ENCODE data around the gene CCDC39. TPM values are rescaled to one million over a fixed set of nuclear protein-coding genes. Genes with fewer than 3 reads are reported as not detected.
"Not testable (repeated sequence)": the region's sequence is repeated elsewhere in the genome, so short reads cannot be mapped to it uniquely, and the experiment has no call there.

Gene CCDC39
- total RNA-seq, 2 donors from 2014 or later, result 0.20 to 1.1 TPM

GRCh38 chr3:180600473-180600872, 78.8 kb downstream of the CCDC39 start:
- Histone ChIP-seq H3K36me3 (ENCODE audit: control insufficient read depth, insufficient read depth, low read length) (peaks cover 13% of the 10 kb centered on the region), H3K4me3 (ENCODE audit: low read length) (no peak overlapping the region), H3K27ac (ENCODE audit: low read depth, low read length) (no peak overlapping the region), H3K9me3 (ENCODE audit: control insufficient read depth, low read length) (peaks cover 8% of the 10 kb centered on the region), H3K4me1 (ENCODE audit: control insufficient read depth, insufficient read depth, low read length) (no peaks in the 10 kb centered on the region), H3K9ac (ENCODE audit: extremely low read depth, low read length, poor library complexity, severe bottlenecking) (no peak overlapping the region), H3K27me3 (ENCODE audit: control insufficient read depth, insufficient read depth, low read length, poor library complexity, severe bottlenecking) (peaks cover 47% of the 10 kb centered on the region)
- Mint-ChIP-seq H3K27ac (no peak overlapping the region), H3K27me3 (ENCODE audit: insufficient read depth) (peaks cover 55% of the 10 kb centered on the region), H3K4me1 (peaks cover 6% of the 10 kb centered on the region), H3K36me3 (ENCODE audit: low read depth) (peaks cover 8% of the 10 kb centered on the region), H3K4me3 (peak overlapping the region; percentile 94), H3K9me3 (no peaks in the 10 kb centered on the region)
- 89 to 96% methylated on average over 8 to 15 of the region's 15 CpGs for WGBS, 2 experiments (ENCODE audit: insufficient coverage in 1 of 2, insufficient read length in 1 of 2)
- no peak for DNase-seq
- TF ChIP-seq CTCF (conservative IDR thresholded peaks at IDR 0.05), result no peak

GRCh38 chr3:180595559-180595935, 83.7 kb downstream of the CCDC39 start:
- Histone ChIP-seq H3K27me3 (ENCODE audit: control insufficient read depth, insufficient read depth, low read length, poor library complexity, severe bottlenecking) (peaks cover 41% of the 10 kb centered on the region), H3K4me3 (ENCODE audit: low read length) (no peak overlapping the region), H3K9ac (ENCODE audit: extremely low read depth, low read length, poor library complexity, severe bottlenecking) (no peak overlapping the region), H3K9me3 (ENCODE audit: control insufficient read depth, low read length) (no peaks in the 10 kb centered on the region), H3K4me1 (ENCODE audit: control insufficient read depth, insufficient read depth, low read length) (no peaks in the 10 kb centered on the region), H3K27ac (ENCODE audit: low read depth, low read length) (no peak overlapping the region), H3K36me3 (ENCODE audit: control insufficient read depth, insufficient read depth, low read length) (no peaks in the 10 kb centered on the region)
- peaks cover 42% of the 10 kb centered on the region for H3K27me3 Mint-ChIP-seq (ENCODE audit: insufficient read depth)
- no peaks in the 10 kb centered on the region for H3K9me3 Mint-ChIP-seq
- H3K4me1 Mint-ChIP-seq, result no peaks in the 10 kb centered on the region
- no peak overlapping the region for H3K4me3 Mint-ChIP-seq
- 64% methylated on average over 1 of the region's 1 CpG; no CpG with 5 or more reads in 1 of the 2 experiments for WGBS, 2 experiments (ENCODE audit: insufficient coverage in 1 of 2, insufficient read length in 1 of 2)
- H3K27ac Mint-ChIP-seq, result no peak overlapping the region
- TF ChIP-seq CTCF (conservative IDR thresholded peaks at IDR 0.05), result no peak
- no peaks in the 10 kb centered on the region for H3K36me3 Mint-ChIP-seq (ENCODE audit: low read depth)
- no peak for DNase-seq

- Mint-ChIP-seq H3K4me3 (no peak overlapping the region), H3K27ac (no peak overlapping the region), H3K27me3 (ENCODE audit: insufficient read depth) (peaks cover 37% of the 10 kb centered on the region), H3K9me3 (no peaks in the 10 kb centered on the region), H3K36me3 (ENCODE audit: low read depth) (no peaks in the 10 kb centered on the region), H3K4me1 (no peaks in the 10 kb centered on the region)
- H3K27ac ChIP-seq (ENCODE audit: low read depth, low read length), result no peak overlapping the region
- H3K36me3 ChIP-seq (ENCODE audit: control insufficient read depth, insufficient read depth, low read length), result no peaks in the 10 kb centered on the region
- H3K4me1 ChIP-seq (ENCODE audit: control insufficient read depth, insufficient read depth, low read length), result no peaks in the 10 kb centered on the region
- DNase-seq, result no peak
- H3K4me3 ChIP-seq (ENCODE audit: low read length), result no peak overlapping the region
- TF ChIP-seq CTCF (conservative IDR thresholded peaks at IDR 0.05), result peak; percentile 79
- H3K27me3 ChIP-seq (ENCODE audit: control insufficient read depth, insufficient read depth, low read length, poor library complexity, severe bottlenecking), result peaks cover 35% of the 10 kb centered on the region
- no peak overlapping the region for H3K9ac ChIP-seq (ENCODE audit: extremely low read depth, low read length, poor library complexity, severe bottlenecking)
- H3K9me3 ChIP-seq (ENCODE audit: control insufficient read depth, low read length), result no peaks in the 10 kb centered on the region
- WGBS, 2 experiments (ENCODE audit: insufficient coverage in 1 of 2, insufficient read length in 1 of 2), result 96% methylated on average over 2 of the region's 2 CpGs; no CpG with 5 or more reads in 1 of the 2 experiments
Measured at GRCh38 chr3:180594631-180595558, 84.4 kb downstream of the CCDC39 start.

- H3K36me3 ChIP-seq (ENCODE audit: control insufficient read depth, insufficient read depth, low read length); H3K9ac ChIP-seq (ENCODE audit: extremely low read depth, low read length, poor library complexity, severe bottlenecking); H3K9me3 ChIP-seq (ENCODE audit: control insufficient read depth, low read length); H3K36me3 Mint-ChIP-seq (ENCODE audit: low read depth); H3K4me3 Mint-ChIP-seq; H3K27ac ChIP-seq (ENCODE audit: low read depth, low read length); DNase-seq; H3K9me3 Mint-ChIP-seq; H3K27ac Mint-ChIP-seq; H3K4me1 Mint-ChIP-seq; H3K4me3 ChIP-seq (ENCODE audit: low read length); H3K4me1 ChIP-seq (ENCODE audit: control insufficient read depth, insufficient read depth, low read length): not testable (repeated sequence)
- WGBS, 2 experiments (ENCODE audit: insufficient coverage in 1 of 2, insufficient read length in 1 of 2), result 93% methylated on average over 6 of the region's 7 CpGs; no CpG with 5 or more reads in 1 of the 2 experiments
- peaks cover 22% of the 10 kb centered on the region for H3K27me3 ChIP-seq (ENCODE audit: control insufficient read depth, insufficient read depth, low read length, poor library complexity, severe bottlenecking)
- peaks cover 25% of the 10 kb centered on the region for H3K27me3 Mint-ChIP-seq (ENCODE audit: insufficient read depth)
Measured at GRCh38 chr3:180593631-180594030, 85.7 kb downstream of the CCDC39 start.
